ENCODE results near the gene ADGRG2.

The ADGRG2 gene

GRCh38 chrX:19003756-19004155 lies 118.5 kb downstream of the ADGRG2 start (continued):
- TF ChIP-seq ZNF639 (tag by site-specific recombination; IDR thresholded peaks at IDR 0.05): no peak
- no peak for TF ChIP-seq TCF7L2 (IDR thresholded peaks at IDR 0.05; ENCODE audit: borderline replicate concordance, low read depth, low read length)
- TF ChIP-seq ZNF837 (tag by site-specific recombination; IDR thresholded peaks at IDR 0.05): no peak
- TF ChIP-seq ZNF670 (tag by site-specific recombination; IDR thresholded peaks at IDR 0.05; ENCODE audit: low read depth): no peak

DNA sequence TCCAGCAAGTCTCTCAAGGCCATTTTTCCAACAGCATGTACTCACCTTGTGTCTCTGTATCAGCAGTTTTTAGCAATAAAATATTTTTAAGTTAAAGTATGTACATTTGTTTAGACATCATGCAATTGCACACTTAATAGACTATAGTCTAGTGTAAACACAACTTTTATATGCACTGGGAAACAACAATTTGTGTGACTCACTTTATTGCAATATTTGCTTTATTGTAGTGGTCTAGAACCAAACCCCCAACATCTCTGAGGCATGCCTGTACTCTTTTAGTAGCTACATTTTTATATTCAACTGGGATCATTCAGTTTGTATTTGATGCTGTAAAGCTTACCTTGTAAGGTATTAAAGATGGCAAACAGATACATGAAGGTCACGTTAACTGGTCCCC lies 123.6 kb downstream of the ADGRG2 start:
- Histone ChIP-seq H3K9me3 (ENCODE audit: control insufficient read depth, insufficient read depth, low read depth, low read length) (no peaks in the 10 kb centered on the region), H3K27ac (ENCODE audit: extremely low read depth, low read depth, low read length) (no peak overlapping the region), H3K36me3 (ENCODE audit: control insufficient read depth in 2 of 2, insufficient read depth in 1 of 2, low read length in 2 of 2) (no peaks in the 10 kb centered on the region), H3K4me1 (ENCODE audit: control insufficient read depth, insufficient read depth, low read length) (0 out of 2 replicates have a peak, but pooled peaks cover 3% of the 10 kb centered on the region), H3K4me3 (ENCODE audit: low read depth, low read length) (no peak overlapping the region)
- TF ChIP-seq ZNF768 (tag by site-specific recombination; IDR thresholded peaks at IDR 0.05) (no peak), ZNF10 (tag by site-specific recombination; IDR thresholded peaks at IDR 0.05) (no peak), ZNF138 (tag by site-specific recombination; IDR thresholded peaks at IDR 0.05; ENCODE audit: borderline replicate concordance) (no peak), ZNF624 (tag by site-specific recombination; IDR thresholded peaks at IDR 0.05) (no peak), ZSCAN23 (tag by site-specific recombination; IDR thresholded peaks at IDR 0.05) (no peak), BCL11A (tag by site-specific recombination; IDR thresholded peaks at IDR 0.05; ENCODE audit: low read depth) (no peak), ZBTB21 (tag by site-specific recombination; IDR thresholded peaks at IDR 0.05) (no peak), ZSCAN16 (tag by site-specific recombination; IDR thresholded peaks at IDR 0.05) (no peak), HOXC10 (CRISPR knock-in tag; IDR thresholded peaks at IDR 0.05) (no peak), ZNF560 (tag by site-specific recombination; IDR thresholded peaks at IDR 0.05; ENCODE audit: borderline replicate concordance) (no peak), PRDM10 (tag by site-specific recombination; IDR thresholded peaks at IDR 0.05) (no peak)
- TF ChIP-seq, protein P1, sequence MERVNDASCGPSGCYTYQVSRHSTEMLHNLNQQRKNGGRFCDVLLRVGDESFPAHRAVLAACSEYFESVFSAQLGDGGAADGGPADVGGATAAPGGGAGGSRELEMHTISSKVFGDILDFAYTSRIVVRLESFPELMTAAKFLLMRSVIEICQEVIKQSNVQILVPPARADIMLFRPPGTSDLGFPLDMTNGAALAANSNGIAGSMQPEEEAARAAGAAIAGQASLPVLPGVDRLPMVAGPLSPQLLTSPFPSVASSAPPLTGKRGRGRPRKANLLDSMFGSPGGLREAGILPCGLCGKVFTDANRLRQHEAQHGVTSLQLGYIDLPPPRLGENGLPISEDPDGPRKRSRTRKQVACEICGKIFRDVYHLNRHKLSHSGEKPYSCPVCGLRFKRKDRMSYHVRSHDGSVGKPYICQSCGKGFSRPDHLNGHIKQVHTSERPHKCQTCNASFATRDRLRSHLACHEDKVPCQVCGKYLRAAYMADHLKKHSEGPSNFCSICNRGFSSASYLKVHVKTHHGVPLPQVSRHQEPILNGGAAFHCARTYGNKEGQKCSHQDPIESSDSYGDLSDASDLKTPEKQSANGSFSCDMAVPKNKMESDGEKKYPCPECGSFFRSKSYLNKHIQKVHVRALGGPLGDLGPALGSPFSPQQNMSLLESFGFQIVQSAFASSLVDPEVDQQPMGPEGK (tag by site-specific recombination; IDR thresholded peaks at IDR 0.05): no peak
- TF ChIP-seq, protein P2, sequence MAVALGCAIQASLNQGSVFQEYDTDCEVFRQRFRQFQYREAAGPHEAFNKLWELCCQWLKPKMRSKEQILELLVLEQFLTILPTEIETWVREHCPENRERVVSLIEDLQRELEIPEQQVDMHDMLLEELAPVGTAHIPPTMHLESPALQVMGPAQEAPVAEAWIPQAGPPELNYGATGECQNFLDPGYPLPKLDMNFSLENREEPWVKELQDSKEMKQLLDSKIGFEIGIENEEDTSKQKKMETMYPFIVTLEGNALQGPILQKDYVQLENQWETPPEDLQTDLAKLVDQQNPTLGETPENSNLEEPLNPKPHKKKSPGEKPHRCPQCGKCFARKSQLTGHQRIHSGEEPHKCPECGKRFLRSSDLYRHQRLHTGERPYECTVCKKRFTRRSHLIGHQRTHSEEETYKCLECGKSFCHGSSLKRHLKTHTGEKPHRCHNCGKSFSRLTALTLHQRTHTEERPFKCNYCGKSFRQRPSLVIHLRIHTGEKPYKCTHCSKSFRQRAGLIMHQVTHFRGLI (tag by site-specific recombination; IDR thresholded peaks at IDR 0.05): no peak
- CTCF ChIA-PET: interaction anchor here (0.5 to 1.2 kb wide), 2 partner anchors 17 to 19 kb away, joined by 3 to 6 read pairs; no protein-coding TSS in a partner anchor
- POLR2A ChIA-PET: interaction anchor here (0.6 kb wide), 1 partner anchor 20 kb away, joined by 3 read pairs; no protein-coding TSS in a partner anchor

Measured in HEK293 (cell line).